ENCODE data around the gene WSB2. TPM values are rescaled to one million over a fixed set of nuclear protein-coding genes. Genes with fewer than 3 reads are reported as not detected.

The WSB2 gene
- total and polyA plus RNA-seq, 10 of the 15 experiments (the other 5 are each of a cell fraction or from before 2014, with no cell fraction given) = 18.3 to 82.6 (median 43.7) TPM

GRCh38 chr12:118053071-118053985, 7.7 kb downstream of the WSB2 start (continued):
- TF ChIP-seq ETV6 (conservative IDR thresholded peaks at IDR 0.05 in 1 of 2, IDR thresholded peaks at IDR 0.05 in 1 of 2; ENCODE audit: borderline replicate concordance in 1 of 2, low read depth in 1 of 2) (no peak), MTA3 (IDR thresholded peaks at IDR 0.05; ENCODE audit: borderline replicate concordance, low read length) (no peak), SUPT20H (IDR thresholded peaks at IDR 0.05; ENCODE audit: borderline replicate concordance, control insufficient read depth, low read depth, low read length) (no peak), SKIL (IDR thresholded peaks at IDR 0.05; ENCODE audit: low read depth, poor library complexity, severe bottlenecking) (no peak), POLR2A (IDR thresholded peaks at IDR 0.05; ENCODE audit: low read depth, low read length) (no peak), MLLT1 (IDR thresholded peaks at IDR 0.05) (no peak)
